NOMO-1 treated with DMSO at 0.1 percent for 48 hours (cell line): Measurements from ENCODE around the gene PINLYP.
"Not testable (repeated sequence)": the region's sequence is repeated elsewhere in the genome, so short reads cannot be mapped to it uniquely, and the experiment has no call there.

ENCODE experiments used
- DNase-seq: peaks from one replicate; lab custom pipeline; 2025; ENCODE audit not compliant: unreplicated experiment; lab: John Stamatoyannopoulos, UW

Gene PINLYP

DNA sequence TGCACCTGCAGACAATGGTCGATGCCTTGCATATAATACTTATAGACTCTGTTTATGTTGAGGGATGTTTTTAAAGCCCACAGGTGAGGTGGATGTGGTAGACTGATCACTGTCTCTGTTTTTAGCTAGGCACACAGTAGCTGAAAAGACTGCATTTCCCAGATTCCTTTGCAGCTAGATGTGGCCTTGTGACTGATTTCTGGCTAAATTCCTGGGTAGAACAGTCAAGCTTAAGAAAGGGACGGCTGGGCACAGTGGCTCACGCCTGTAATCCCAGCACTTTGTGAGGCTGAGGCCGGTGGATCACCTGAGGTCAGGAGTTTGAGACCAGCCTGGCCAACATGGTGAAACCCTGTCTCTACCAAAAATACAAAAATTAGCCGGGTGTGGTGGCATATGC is 24.7 kb downstream of the PINLYP start:
- DNase-seq = not testable (repeated sequence)

DNA sequence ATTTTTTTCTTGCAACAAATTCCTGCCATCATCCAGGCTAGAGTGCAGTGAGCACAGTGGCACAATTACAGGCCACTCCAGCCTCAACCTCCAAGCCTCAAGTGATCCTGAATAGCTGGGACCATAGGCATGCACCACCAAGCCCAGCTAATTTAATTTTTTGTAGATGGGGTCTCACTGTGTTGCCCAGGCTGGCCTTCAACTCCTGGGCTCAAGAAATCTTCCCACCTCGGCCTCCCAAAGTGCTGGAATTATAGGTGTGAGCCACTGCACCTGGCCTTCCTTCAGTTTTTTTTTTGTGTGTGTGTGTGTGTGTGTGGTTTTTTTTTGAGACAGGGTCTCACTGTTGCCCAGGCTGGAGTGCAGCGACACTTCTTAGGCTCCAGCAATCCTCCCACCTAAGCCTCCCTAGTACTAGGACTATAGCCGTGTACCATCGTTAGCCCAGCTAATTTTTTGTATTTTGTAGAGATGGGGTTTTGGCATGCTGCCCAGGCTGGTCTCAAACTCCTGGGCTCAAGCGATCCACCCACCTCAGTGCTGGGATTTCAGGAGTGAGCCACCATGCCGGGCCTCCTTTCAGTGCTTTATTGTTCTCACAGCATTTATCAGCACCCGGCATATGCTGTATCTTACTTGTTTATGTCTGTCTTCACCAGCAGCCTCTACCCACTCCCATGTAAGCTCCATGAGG is 30.4 kb downstream of the PINLYP start:
- DNase-seq = no peak

DNA sequence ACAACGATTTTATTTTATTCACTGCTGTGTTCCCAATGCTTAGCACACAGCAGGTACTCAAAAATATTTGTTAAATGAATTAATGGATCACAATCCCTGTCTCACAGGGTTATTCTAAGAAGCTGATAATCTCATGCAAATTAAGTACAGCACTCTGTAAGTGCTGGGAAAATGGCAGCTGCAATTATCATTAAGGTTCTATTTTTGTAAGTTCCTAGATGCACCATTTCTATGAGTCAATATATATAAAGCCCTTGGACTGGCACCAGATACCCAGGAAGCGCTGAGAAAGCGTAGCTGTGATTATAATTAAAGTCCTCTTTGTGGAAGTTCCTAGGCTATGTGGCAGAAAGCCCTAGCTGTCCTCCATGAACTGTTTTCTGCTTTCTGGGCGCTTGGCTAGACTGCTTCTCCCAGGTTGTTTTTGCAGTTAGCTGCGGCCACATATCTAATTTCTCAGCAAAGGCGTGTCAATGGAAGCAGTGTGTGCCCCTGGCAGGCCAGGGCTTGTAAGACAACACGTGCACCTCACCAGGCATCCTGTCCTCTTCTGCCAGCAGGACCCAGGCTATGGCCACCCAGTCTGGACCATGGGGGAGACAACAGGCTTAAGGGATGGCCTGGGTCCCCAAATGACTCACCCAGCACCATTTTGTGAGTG is 31.1 kb downstream of the PINLYP start:
- DNase-seq = no peak

DNA sequence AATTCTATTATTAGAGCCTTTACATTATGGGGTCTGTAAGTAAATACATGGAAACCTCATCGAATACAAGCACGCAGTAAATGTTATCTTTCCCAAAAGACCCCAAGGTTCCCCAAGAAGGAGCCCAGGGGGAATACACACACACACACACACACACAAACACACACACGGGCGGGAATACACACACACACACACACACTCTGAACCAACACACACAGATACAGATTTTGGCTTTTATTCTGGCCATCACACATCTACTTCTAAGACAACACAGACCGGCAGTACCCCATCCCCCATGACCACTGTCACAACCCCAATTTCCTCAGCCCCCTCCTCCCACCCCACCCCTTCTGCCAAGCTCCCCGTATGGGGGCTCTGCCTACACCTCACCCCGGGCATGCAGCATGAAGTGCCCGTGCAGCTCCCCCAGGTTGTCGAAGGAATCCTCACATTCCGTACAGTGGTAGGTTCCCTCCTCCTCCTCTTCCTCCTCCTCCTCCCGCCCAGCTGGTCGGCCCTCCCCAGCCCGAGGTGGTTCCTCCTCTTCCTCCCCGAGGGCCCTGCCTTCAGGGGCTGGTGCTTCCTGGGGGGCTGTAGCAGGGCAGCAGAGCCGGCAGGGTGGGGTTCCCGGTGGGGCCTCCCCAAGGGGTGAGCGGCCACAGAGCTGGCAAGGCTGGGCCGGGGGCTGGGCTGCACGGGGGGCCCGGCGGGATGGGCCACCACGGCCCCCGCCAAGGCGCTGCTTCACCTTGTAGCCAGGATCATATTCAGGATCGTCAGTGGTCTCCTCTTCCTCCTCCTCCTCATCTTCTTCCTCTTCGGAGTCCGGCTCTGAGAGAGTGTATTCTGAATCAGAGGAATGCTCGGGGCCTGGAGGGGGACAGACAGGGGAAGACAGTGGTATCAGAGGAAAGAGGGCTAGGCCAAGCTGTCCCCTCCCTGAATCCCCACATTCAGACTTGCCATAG is 31.9 kb downstream of the PINLYP start:
- DNase-seq = no peak

DNA sequence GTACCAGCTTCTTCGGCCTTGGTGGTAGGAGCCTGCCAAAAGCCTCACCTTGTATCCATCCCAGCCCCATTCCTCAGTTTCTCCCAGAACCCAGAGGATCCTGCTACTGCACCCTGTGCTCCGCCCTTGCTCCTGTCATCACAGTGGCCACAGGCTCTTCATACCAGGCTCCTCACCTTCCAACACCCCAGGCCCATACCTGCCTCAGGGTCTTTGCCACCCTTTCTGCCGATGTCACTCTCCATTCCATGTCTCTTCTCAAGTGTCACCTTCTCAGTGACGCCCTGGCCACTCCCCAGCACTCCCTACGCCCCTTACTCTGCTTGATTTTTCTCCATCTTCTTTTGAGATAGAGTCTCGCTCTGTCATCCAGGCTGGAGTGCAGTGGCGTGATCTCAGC is 34.3 kb downstream of the PINLYP start:
- DNase-seq = no peak

DNA sequence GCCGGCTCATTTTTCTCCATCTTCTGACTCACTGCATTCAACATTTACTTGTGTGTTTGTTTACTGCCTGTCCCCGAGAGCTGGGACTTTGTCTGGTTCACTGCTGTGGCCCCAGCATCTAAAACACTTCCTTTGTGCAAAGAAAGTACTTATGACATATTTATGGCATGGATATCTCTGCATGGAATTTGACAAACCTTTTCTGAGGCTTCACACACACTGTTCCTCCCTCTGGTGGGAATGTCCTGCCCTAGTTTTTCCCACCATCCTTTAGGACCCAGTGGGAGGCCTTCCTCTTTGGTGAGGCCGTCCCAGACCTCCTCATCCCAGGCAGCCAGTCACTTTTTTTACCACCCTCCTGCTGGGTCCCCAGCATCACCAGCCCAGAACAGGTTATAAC is 34.9 kb downstream of the PINLYP start:
- no peak for DNase-seq

DNA sequence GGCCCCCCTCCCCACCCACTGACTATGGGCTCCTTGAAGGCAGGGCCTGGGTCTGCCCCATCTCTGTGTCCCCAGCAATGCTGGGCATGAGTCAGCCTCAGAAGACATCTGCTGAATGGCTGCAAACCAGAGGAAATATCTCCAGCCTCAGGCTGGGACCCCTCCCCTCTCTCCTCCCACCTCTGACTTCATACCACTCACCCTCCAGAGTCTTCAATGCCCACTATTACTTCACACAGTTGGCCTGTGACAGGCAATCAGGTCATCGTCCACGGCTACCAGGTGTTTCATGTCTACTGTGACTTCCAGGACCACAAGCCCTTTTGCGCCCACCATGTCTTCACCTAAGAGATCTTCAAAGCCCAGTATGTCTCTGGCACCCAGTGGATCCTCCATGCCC is 36.2 kb downstream of the PINLYP start, which contains the start of gene SRRM5:
Gene SRRM5 (plus strand): TSS at position 301 of the 400 bp plus-strand sequence. CDS start 34 bp downstream, at position 335.
- DNase-seq = no peak

DNA sequence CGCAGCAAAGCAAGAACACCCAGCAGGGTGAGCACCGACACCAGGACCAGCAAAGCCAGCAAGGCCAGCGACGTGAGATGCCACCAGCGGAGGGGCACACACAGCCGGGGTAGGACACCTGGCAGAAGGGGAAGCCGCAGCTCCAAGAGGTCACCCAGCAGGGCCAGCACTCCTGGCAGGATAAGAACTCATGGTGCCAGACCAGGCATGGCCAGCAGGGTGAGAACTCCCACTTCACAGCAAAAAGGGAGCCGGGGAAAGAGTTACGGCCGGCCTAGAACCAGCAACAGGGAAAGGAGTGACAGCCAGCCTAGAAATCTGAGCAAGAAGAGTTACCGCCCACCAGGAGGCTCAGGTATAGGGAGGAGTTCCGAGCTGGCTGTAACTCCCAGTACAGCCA is 36.8 kb downstream of the PINLYP start:
- no peak for DNase-seq

DNA sequence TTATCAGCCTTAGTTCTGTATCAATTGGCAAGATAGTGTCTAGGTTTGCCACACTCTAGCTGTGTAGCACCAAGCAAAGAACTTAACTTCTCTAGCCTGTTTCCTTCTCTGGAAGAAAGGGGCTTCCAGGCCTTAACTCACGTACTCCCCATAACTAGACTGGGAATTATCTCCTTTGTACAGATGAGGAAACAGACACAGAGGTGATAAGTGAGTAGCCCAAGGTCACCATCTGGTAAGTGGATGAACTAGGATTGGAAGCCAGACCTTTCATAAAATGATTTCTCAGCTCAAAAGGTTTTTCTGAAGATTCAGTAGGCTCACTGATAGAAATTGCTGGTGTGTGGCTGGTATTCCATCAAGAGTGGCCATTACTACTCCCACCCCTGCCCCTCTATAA is 40.7 kb downstream of the PINLYP start:
- no peak for DNase-seq

DNA sequence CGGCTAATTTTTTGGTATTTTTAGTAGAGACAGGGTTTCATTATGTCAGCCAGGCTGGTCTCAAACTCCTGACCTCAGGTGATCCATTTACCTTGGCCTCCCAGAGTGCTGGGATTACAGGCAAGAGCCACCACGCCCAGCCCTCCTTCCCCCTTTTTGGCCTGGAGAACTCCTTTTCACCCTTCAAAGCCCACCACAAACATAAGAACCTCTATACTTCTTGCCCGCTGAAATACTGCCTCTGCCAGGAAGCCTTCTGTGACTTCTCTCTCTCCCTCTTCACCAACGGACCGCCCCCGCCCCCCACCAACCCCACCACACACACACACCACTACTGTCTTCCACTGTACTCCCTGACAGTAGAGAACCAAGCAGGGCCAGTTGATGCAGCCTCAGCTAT is 41.4 kb downstream of the PINLYP start:
- DNase-seq = no peak

DNA sequence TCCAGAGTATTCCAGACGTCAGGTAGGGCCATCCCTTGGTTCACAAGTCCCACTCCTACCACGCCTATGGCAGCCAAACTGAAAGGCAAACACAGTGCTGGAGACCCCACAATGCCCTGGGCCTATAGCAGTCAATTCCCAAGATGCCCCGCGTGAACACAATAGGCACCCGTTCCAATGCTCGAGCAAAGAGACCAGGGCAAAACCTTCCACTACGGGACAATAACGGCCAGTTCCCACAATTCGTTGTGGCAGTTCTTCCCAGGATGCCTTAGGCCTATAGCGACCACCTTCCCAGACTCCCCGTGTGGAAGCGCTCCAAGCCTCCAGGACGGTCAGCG is 43.3 kb downstream of the PINLYP start:
- peak; percentile 11 for DNase-seq

DNA sequence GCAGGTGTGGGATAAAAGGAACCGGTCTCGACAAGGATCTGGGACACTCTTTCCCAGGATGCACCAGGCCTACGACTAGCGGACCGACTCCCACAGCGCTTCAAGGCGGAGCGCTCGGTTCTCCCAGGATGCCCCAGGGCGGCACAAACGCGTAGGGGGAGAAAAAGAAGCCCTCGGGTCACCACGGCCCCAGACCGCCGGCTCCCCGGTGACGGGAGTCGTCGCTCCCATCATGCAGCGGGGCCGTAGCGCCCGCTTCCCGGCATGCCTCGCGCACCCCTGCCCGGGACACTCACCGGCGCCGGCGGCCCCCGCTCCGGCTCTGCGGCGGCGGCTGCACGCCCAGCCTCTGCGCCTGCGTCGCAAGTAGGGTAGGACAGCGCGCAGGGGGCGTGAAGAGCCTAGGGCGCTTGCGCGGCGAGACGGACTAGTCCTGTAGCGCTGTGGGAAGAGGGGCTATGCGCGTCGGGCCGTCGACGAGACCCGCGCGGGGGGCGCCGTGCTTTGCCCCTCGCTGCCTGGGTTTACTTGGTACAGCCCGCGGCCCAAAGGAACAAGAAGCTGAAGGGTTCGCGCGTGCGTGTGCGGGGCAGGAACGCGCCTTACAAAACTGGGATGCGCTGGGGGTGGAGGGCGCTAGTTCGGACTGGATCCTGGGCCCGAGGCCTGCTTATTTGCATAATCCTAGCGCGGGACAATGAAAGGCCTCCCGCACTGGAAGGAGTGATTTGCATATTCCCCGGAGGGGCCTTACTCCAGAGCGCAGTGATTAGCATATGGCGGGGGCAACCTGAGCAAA is 43.9 kb downstream of the PINLYP start, which contains the start of gene ZNF428:
Gene ZNF428 (minus strand): TSS at position 368 of the 799 bp plus-strand sequence. CDS start 5,325 bp downstream, outside the sequence.
- DNase-seq = peak; percentile 69

DNA sequence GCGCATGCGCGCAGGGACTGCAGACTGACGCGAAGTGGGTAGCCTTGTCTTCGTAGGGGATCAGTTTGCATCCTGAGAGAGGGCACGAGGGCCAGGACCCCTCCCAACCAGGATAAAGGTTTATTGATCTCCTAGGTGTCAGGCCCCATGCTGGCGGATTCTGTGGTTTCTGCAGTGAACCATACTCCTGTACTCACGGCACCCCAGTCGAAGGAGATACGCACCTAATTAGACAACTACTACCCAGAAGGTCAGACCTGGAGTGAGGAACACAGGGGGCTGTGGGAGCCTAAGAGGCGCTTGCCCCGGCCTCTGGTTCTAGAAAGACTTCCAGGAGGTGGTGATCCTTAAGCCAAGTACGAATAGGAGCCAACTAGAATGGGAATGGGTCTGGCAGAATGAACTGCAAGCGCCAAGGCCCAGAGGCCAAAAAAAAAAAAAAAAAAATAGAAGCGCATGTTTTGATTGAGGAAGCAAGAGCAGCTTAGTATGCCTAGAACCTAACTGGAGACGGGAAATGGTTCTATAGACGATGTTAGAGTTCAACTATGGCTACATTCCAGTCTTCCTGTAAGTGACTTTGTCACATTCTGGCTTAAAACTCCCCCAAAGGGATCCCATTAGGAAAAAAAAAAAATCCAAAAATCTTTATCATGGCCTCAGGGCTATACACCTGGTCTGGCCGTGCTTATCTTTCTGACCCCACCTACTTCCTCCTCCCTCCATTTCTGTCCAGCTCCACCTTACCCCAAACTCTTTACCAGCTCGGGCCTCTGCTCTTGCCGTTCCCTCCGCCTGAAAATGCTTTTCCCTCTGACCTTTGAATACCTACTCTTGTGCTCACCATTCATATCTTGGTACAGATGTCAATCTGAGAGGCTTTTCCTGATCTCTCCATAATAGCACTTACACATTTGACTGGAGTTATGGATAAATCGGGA is 44.7 kb downstream of the PINLYP start:
- no peak for DNase-seq

DNA sequence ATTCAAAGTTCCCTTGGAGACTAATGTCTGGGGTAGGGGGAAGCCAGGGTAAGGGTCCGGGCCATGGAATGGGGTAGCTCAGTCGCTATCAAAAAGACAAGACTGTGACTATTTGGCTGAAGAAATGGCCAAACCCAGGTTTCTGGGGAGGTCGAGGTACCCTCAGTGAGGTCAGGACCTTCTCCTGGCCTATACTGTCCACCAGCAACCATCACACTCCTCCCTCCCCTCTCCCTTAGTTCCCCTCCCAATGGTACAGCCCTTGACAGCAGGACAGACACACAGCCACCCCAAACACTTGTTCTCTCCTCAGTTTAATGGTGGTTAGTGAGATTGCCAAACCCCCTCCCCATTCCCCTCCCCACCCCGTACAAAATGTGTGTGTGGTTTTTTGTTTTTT is 46.5 kb downstream of the PINLYP start:
- no peak for DNase-seq

DNA sequence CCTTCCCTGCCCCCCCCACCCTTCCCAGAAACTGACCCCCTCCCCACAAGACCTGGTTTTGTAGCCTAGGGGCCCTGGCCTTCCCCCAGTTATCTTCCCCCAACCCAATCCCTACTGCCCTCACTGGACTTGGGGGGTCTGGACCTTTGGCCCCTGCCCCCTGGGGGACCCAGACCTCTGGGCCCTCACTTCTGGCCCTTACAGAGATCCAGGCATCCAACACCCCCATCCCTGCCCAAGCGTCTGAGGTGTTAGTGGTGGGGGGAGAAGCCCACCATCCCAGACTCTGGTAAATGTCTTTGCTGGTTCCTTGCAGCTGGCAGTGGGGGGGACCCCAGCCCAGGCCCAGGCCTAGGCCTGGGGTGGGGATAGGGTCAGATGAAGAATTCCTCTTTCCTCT is 47.4 kb downstream of the PINLYP start:
- no peak for DNase-seq

DNA sequence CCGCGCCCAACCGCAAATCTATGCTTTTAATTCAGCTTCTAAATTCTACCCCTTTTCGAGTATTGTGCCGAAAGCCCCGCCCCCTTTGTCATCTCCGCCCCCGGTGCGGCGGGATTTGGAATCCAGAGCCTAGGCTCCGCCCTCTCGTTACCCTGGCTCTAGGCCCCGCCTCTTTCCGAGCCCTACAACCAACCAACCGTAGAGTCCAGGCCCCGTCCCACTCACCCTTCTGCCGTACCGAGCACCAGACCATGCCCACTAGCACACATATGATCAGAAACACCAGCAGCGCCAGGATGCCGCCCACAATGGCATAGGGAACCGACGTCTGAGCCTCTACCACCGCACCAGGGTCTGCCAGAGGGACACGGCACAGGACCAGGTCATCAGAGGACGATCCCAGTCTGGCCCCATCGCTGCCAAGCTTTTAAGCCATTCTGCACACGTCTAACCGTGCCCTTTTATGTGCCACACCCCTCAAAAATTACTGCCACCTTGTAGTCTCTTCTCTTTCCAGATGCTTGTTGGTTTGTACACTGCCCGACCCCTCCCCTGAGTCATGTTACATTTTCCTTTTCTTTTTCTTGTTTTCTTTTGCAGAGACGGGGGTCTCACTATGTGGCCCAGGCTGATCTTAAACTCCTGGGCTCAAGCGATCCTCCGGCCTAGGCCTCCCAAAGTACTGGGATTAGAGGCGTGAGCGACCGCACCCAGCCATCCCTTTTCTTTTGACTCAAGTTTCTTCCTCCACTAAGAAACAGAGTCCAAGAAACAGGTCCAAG is 48.5 kb downstream of the PINLYP start:
- no peak for DNase-seq

DNA sequence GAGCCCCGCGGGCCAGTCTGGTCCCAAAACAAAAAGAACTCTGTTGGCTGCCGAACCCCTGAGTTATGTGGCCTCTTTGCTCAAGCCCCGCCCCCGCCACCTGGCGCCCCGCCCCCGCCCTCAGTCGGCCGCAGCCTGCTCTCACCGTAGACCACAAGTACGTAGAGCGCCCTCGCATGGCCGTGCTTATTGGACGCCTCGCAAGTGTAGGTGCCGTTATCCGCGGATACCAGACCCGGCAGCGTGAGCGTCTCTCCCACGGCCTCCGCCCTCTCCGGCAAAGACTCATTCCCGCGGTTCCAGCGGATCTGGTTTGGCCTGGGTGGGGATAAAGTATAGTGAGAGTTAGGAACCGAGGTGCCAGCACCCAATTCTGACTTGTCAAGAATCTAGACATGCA is 49.3 kb downstream of the PINLYP start:
- no peak for DNase-seq

DNA sequence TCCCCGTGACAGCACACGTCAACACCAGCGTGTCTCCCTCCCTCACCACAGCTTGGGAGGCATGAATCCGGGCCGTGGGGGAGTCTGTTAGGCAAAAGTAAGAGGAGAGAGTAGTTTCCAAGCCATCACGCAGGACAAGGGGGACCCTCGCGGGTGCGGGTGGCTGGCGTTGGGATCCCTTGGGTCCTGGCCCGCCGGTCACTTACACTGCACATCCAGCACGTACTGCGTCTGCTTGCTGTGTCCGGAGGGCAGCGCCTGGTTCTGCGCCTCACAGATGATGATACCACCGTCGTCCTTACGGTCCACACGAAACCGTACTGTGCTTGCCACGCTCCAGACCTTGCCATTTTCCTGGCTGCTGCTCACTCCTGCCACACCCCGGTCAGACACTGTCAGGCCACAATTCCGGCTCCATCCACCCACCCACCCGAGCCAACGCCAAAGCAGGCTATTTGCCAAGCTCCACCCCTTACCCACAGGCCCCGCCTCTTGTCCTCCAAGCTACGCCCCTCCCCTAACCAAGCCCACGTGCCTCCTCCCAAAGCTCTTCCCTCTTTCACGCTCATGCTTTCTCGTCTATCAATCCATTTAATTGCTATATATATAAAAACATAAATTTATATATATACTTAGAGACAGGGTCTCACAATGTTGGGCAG is 50.4 kb downstream of the PINLYP start:
- DNase-seq = no peak
